Activated CD4-positive, alpha-beta T cell treated with anti-CD3 and anti-CD28 coated beads, Interleukin-2, amount 50 U/mL, for 16 hours (primary cell): ENCODE results near the gene FANCB.

Experiments used
- DNase-seq: peaks from one replicate; pipeline ENCODE4 v3.0.0-alpha.2; 2020

Gene FANCB

DNA sequence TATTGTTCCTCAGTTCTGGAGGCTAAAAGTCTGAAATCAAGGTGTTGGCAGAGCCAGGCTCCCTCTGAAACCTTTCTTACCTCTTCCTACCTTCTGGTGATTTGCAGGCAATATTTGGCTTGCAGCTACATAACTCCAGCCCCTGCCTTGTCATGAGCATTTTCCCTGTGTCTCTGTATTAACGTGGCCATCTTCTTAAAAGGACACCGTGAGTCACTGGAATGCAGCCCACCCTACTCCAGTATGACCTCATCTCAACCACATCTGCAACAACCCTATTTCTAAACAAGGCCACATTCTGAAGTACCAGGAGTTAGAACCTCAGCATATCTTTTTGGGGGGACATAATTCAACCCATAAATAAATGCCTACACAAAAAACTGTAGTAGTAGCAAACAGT, 40.7 kb downstream of the FANCB start:
- DNase-seq = no peak

DNA sequence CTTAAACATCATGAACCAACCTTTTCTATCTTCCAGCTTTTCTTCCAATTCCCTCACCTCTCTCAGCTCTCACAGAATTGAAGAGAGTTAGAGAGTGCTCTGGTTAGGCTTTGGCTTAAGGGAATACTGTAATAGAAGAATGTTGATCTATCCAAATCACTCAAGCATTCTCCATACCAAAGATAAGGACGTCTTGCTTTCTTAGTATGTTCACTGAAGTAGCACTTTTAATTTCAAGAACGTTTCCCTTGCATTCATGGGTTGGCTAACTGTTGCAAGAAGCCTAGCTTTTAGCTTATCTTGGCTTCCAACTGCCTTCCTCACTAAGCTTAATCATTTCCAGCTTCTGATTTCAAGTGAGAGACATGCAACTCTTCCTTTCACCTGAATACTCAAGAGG, 43.2 kb downstream of the FANCB start:
- no peak for DNase-seq

DNA sequence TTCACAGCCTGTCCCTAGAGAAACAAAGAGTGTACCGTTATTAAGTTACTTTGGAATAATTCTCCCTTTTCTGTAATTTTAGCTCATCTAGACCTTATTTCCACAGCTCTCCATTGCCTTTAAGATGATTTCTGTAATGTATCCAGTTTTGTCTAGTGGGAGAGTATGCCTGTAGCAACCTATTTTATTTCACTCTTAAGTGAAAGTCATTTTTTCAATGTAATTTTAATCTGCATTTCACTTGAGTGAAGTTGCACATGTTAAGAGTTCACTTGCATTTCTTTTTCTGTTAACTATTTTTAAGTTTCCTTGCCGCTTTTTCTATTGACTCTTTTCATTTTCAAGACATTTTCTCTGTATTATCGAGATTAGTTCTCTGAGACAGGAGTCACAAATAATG, 46.5 kb downstream of the FANCB start:
- DNase-seq = no peak

DNA sequence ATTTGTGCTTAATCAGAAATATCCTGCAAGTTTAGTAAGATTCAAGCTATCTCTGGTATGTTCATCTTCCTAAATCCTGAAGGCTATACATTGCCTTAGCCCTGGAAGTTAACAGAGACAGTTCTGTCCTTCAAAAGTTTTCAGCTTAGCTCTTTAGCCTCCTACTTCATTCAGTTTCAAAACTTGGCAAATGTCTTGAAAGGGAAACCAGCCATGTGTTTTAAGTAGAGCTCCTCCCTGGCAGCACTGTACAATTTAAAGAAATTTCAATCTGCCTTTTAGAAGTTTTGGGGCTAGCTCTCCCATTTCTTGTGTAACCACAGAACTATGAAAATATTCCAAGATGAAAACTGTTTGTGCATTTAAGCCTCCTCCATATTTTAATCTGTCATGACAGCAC, 47.0 kb downstream of the FANCB start:
- no peak for DNase-seq

- DNase-seq = no peak
These were observed 53.1 kb downstream of the FANCB start for GRCh38 chrX:14819769-14820168.

GRCh38 chrX:14817571-14817970, 55.3 kb downstream of the FANCB start:
- no peak for DNase-seq

DNA sequence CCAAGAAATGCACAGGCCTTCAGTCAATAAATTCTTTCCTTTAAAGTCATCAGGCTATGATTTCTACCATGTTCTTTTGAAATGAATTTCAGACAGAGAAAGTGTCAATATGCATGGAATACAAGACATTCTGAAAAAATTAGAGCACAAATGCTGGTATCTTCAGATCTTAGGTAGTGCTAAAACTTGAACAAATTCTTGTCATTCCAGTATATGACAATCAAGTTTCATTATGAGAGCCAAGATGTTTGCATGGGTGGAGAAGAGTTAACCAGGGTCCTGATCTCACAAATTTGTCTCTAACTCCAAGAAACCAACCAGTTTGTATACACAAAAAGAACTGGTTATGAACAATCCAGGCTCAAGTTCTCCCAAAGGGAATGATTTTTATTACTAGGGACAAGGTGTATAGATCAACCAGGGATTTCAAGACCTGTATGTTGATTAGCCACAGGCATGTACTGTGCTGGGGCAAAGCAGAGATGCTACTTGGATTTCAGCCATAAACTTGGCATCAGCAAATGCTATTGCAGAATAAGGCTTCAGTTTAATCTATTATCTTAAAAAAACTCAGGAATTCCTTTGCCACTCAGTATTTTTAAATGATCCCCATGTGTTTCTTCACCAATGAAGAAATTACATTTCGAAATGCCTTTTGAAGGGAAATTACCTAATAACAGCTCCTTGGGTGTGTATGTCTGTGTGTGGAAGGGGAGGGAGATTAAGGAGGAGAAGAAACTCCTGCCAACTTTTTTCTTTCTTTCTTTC, 69.7 kb downstream of the FANCB start:
- DNase-seq = peak; percentile 19

- no peak for DNase-seq
These were observed 71.7 kb downstream of the FANCB start for GRCh38 chrX:14801136-14801535.

DNA sequence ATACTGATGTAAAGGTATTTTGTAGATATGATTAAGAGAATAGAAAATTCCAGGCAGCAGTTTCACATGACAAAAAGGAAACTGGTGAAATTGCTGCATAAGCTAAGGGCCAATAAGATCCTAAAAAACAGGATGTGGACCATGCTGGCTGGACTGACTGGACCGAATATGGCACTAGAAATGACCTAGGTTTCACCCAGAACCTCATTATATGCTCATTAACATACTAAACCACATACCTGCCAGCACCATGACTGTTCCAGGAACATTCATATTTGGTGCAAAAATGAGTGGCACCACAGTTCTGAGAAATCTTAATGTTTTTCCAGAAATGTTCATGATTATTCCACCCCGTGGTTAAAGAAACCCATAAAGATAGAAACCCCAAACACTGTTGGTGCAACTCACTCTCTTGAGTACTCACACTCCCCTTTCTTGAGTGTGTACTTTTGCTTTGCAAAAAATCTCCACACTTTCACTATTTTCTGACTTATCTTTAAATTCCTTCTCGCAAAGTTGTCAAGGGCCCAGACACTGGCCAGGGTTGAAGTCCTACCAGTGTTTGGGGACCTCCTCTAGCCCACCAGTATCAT, 74.0 kb downstream of the FANCB start:
- DNase-seq = peak; percentile 43
